Measurements from ENCODE around the gene C1orf35. TPM values are rescaled to one million over a fixed set of nuclear protein-coding genes. Genes with fewer than 3 reads are reported as not detected.

C1orf35 gene
- total RNA-seq, 6 experiments from 2014 or later, result 10.4 to 17.2 (median 12.5) TPM

- Mint-ChIP-seq H3K27ac (peak overlapping the region; percentile 95), H3K27me3 (ENCODE audit: insufficient read depth) (peaks cover 11% of the 10 kb centered on the region), H3K36me3 (ENCODE audit: low read depth) (peaks cover 35% of the 10 kb centered on the region), H3K4me1 (ENCODE audit: low read depth) (peaks cover 52% of the 10 kb centered on the region), H3K9me3 (no peaks in the 10 kb centered on the region), H3K4me3 (peak overlapping the region; percentile 98)
- DNase-seq, result no peak
- TF ChIP-seq CTCF (IDR thresholded peaks at IDR 0.05), result no peak
Measured at GRCh38 chr1:228083871-228084278, 19.2 kb downstream of the C1orf35 start.

GRCh38 chr1:228082918-228083870, 19.9 kb downstream of the C1orf35 start:
- Mint-ChIP-seq H3K27ac (peak overlapping the region; percentile 95), H3K4me1 (ENCODE audit: low read depth) (peaks cover 45% of the 10 kb centered on the region), H3K27me3 (ENCODE audit: insufficient read depth) (peaks cover 11% of the 10 kb centered on the region), H3K9me3 (no peaks in the 10 kb centered on the region), H3K4me3 (peak overlapping the region; percentile 98), H3K36me3 (ENCODE audit: low read depth) (peaks cover 31% of the 10 kb centered on the region)
- no peak for TF ChIP-seq CTCF (IDR thresholded peaks at IDR 0.05)
- DNase-seq, result no peak

- TF ChIP-seq CTCF (IDR thresholded peaks at IDR 0.05), result peak; percentile 39
- H3K4me1 Mint-ChIP-seq (ENCODE audit: low read depth), result peaks cover 37% of the 10 kb centered on the region
Measured at GRCh38 chr1:228082214-228082917, 20.8 kb downstream of the C1orf35 start, which contains the start of gene ARF1. Gene ARF1 (plus strand): TSS chr1:228082708. CDS start chr1:228097115, 14,407 bp downstream.

GRCh38 chr1:228081578-228082213, 21.4 kb downstream of the C1orf35 start:
- Mint-ChIP-seq H3K9me3 (no peaks in the 10 kb centered on the region), H3K27ac (peak overlapping the region; percentile 95), H3K4me3 (peak overlapping the region; percentile 87), H3K27me3 (ENCODE audit: insufficient read depth) (peaks cover 6% of the 10 kb centered on the region), H3K36me3 (ENCODE audit: low read depth) (peaks cover 22% of the 10 kb centered on the region), H3K4me1 (ENCODE audit: low read depth) (peaks cover 30% of the 10 kb centered on the region)
- DNase-seq, result no peak
- no peak for TF ChIP-seq CTCF (IDR thresholded peaks at IDR 0.05)

More at GRCh38 chr1:228082214-228082917, 20.8 kb downstream of the C1orf35 start, which contains the start of gene ARF1:
- peak; percentile 82 for DNase-seq
- Mint-ChIP-seq H3K4me3 (peak within 1 kb of the TSS; percentile 98), H3K27ac (peak within 1 kb of the TSS; percentile 95), H3K9me3 (no peaks in the 10 kb centered on the region), H3K27me3 (ENCODE audit: insufficient read depth) (peaks cover 6% of the 10 kb centered on the region), H3K36me3 (ENCODE audit: low read depth) (peaks cover 23% of the 10 kb centered on the region)

- peaks cover 22% of the 10 kb centered on the region for H3K36me3 Mint-ChIP-seq (ENCODE audit: low read depth)
- H3K27me3 Mint-ChIP-seq (ENCODE audit: insufficient read depth), result peaks cover 6% of the 10 kb centered on the region
- peak overlapping the region; percentile 63 for H3K27ac Mint-ChIP-seq
- peak overlapping the region; percentile 87 for H3K4me3 Mint-ChIP-seq
- no peak for TF ChIP-seq CTCF (IDR thresholded peaks at IDR 0.05)
- peaks cover 24% of the 10 kb centered on the region for H3K4me1 Mint-ChIP-seq (ENCODE audit: low read depth)
- no peaks in the 10 kb centered on the region for H3K9me3 Mint-ChIP-seq
- DNase-seq, result no peak
Measured at GRCh38 chr1:228081144-228081543, 22.0 kb downstream of the C1orf35 start.

Data from HFFc6 (cell line).